PFSK-1 (cell line): ENCODE results near the gene CYBB.

Experiments used
- FOXP2 ChIP-seq: optimal IDR thresholded peaks from 2 replicates; pipeline ENCODE3; 2011; ENCODE audit warnings: borderline replicate concordance, control low read depth, inconsistent platforms; ENCODE audit not compliant: insufficient read depth; ENCODE audit errors: extremely low read length, extremely low read depth
- POLR2AphosphoS5 ChIP-seq: IDR thresholded peaks from 2 replicates; pipeline ENCODE4 v1.6.1; 2012; ENCODE audit warnings: low read depth, mild to moderate bottlenecking, control low read depth, low read length, moderate library complexity
- SIN3A ChIP-seq: IDR thresholded peaks from 2 replicates; pipeline ENCODE4 v1.6.1; 2012; ENCODE audit warnings: mild to moderate bottlenecking, low read length, moderate library complexity, borderline replicate concordance; ENCODE audit not compliant: insufficient read depth
- TAF1 ChIP-seq: IDR thresholded peaks from 2 replicates; pipeline ENCODE4 v1.6.1; 2012; ENCODE audit warnings: low read length, control low read depth, borderline replicate concordance; ENCODE audit not compliant: insufficient read depth
- TF ChIP-seq, protein P1 (sequence below), 2 experiments: IDR thresholded peaks; 2 replicates each; pipeline versions ENCODE4 v1.6.1 to v1.8.0; 2011 to 2012; ENCODE audit warnings: low read depth in 2 of 2, low read length in 2 of 2, control low read depth in 1 of 2, inconsistent platforms in 1 of 2, mild to moderate bottlenecking in 1 of 2, moderate library complexity in 1 of 2; ENCODE audit not compliant: insufficient read depth in 1 of 2

The CYBB gene

GRCh38 chrX:37813570-37813969, 33.7 kb downstream of the CYBB start:
- TF ChIP-seq POLR2AphosphoS5, result no peak
- TF ChIP-seq FOXP2, result no peak
- TF ChIP-seq SIN3A, result no peak
- TF ChIP-seq TAF1, result no peak

DNA sequence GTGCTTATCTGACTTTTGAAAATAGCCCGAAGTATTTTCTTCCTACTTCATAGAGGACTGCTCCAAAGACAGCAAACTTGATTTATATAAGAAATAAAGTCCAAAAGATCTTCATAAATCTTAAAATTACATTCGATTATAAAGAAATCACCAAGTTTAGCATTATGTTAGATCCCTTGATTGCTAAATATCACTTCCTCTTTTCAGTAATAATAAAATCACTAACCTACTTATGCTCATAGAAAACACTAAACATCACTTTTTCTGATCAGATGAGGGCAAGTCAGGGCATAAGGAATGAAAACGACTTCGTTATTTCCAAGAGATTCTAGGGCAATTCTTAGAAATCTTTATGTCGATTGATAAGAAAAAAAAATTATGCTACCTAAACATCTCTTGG, 35.5 kb downstream of the CYBB start:
- TF ChIP-seq SIN3A (no peak), FOXP2 (no peak), POLR2AphosphoS5 (no peak), TAF1 (no peak)
- TF ChIP-seq, protein P1, sequence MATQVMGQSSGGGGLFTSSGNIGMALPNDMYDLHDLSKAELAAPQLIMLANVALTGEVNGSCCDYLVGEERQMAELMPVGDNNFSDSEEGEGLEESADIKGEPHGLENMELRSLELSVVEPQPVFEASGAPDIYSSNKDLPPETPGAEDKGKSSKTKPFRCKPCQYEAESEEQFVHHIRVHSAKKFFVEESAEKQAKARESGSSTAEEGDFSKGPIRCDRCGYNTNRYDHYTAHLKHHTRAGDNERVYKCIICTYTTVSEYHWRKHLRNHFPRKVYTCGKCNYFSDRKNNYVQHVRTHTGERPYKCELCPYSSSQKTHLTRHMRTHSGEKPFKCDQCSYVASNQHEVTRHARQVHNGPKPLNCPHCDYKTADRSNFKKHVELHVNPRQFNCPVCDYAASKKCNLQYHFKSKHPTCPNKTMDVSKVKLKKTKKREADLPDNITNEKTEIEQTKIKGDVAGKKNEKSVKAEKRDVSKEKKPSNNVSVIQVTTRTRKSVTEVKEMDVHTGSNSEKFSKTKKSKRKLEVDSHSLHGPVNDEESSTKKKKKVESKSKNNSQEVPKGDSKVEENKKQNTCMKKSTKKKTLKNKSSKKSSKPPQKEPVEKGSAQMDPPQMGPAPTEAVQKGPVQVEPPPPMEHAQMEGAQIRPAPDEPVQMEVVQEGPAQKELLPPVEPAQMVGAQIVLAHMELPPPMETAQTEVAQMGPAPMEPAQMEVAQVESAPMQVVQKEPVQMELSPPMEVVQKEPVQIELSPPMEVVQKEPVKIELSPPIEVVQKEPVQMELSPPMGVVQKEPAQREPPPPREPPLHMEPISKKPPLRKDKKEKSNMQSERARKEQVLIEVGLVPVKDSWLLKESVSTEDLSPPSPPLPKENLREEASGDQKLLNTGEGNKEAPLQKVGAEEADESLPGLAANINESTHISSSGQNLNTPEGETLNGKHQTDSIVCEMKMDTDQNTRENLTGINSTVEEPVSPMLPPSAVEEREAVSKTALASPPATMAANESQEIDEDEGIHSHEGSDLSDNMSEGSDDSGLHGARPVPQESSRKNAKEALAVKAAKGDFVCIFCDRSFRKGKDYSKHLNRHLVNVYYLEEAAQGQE (IDR thresholded peaks at IDR 0.05; ENCODE audit: insufficient read depth in 1 of 2, low read depth in 2 of 2, low read length in 2 of 2), result no peak

- no peak for TF ChIP-seq POLR2AphosphoS5
- TF ChIP-seq SIN3A, result no peak
- TF ChIP-seq TAF1, result no peak
- TF ChIP-seq FOXP2, result no peak
- TF ChIP-seq, protein P1 (IDR thresholded peaks at IDR 0.05; ENCODE audit: insufficient read depth in 1 of 2, low read depth in 2 of 2, low read length in 2 of 2), result no peak
Observed at GRCh38 chrX:37816766-37817165, 36.9 kb downstream of the CYBB start.

GRCh38 chrX:37817176-37817575, 37.3 kb downstream of the CYBB start:
- TF ChIP-seq TAF1 (no peak), SIN3A (no peak), POLR2AphosphoS5 (no peak), FOXP2 (no peak)
- TF ChIP-seq, protein P1 (IDR thresholded peaks at IDR 0.05; ENCODE audit: insufficient read depth in 1 of 2, low read depth in 2 of 2, low read length in 2 of 2), result no peak

- TF ChIP-seq POLR2AphosphoS5 (no peak), SIN3A (no peak), TAF1 (no peak), FOXP2 (no peak)
- TF ChIP-seq, protein P1 (IDR thresholded peaks at IDR 0.05; ENCODE audit: insufficient read depth in 1 of 2, low read depth in 2 of 2, low read length in 2 of 2), result no peak
Observed at GRCh38 chrX:37817579-37817978, 37.7 kb downstream of the CYBB start.

DNA sequence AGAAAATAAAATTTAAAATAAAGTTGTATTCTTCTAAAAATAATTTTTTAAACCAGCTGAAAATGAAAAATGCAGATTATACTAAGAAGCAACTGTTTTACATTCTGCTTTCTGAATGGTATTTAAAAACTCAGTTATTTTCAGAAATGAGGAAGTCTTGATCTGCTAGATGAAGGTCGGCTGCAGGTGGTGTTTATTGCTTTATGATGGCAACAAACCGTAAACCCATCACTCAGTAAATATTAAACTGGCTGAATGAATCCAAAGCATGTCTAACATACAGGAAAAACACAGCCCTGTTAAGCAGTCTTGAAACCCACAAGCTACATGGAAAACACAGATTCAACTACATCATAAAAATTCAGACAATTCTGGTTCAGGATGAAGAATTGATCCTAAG, 38.2 kb downstream of the CYBB start:
- TF ChIP-seq TAF1 (no peak), SIN3A (no peak), POLR2AphosphoS5 (no peak), FOXP2 (no peak)
